Vagina (tissue), 2 donors: Measurements from ENCODE around the gene PRKAG2.

ENCODE experiments used
- POLR2A ChIP-seq, 2 donors: fragments of 450-650 bp; IDR thresholded peaks; one replicate each; pipeline ENCODE4 v1.6.1; 2017; ENCODE audit warnings: antibody characterized with exemption in 2 of 2, mild to moderate bottlenecking in 2 of 2, moderate library complexity in 2 of 2
- TF ChIP-seq, protein P1 (sequence below), 3 experiments: fragments of 450-650 bp in 2 of 3; fragments of 200-600 bp in 1 of 3; sonication (generic) in 1 of 3; IDR thresholded peaks; one replicate each; pipeline ENCODE4 v1.5.1; 2017 to 2019; ENCODE audit warnings: antibody characterized with exemption in 3 of 3, mild to moderate bottlenecking in 2 of 3, moderate library complexity in 2 of 3

DNA sequence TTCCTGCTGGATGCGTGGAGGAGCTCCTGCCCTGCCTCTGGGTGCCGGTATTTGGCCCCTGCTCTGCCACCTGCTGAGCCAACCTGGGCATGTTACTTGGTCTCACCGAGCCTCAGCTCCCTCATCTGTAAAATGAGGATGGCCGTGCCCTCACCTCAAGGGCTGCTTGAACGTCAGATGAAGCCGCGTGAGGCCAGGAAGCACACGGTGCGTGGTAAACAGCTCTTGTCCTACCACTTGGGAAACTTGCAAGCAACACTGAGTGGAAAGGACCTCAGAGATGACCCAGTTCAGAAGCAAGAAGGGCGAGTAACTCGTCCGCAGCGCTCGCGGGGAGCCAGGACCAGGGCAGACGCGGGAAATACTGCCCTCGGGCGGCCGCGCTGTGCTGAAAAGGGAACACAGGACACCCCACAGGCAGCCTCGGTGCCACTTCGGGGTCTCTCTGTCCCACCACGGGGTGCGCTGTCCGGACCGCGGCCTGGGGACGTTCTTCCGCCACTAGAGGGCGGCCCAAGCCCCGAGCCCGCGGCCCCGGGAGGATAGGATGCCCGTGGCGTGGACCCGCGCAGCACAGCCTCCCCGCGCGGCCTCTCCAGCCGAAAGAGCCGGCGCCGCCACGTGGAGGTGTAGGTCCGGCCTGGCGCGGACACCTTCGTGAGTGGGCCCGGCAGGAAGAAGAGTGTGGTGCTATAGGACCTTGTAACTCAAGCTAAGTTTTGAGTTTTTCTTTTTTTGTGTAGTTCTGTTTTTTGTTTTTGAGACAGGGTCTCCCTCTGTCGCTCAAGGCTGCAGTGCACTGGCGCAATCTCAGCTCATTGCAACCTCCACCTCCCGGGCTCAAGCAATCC, 94.1 kb downstream of the PRKAG2 start:
- TF ChIP-seq, protein P1, sequence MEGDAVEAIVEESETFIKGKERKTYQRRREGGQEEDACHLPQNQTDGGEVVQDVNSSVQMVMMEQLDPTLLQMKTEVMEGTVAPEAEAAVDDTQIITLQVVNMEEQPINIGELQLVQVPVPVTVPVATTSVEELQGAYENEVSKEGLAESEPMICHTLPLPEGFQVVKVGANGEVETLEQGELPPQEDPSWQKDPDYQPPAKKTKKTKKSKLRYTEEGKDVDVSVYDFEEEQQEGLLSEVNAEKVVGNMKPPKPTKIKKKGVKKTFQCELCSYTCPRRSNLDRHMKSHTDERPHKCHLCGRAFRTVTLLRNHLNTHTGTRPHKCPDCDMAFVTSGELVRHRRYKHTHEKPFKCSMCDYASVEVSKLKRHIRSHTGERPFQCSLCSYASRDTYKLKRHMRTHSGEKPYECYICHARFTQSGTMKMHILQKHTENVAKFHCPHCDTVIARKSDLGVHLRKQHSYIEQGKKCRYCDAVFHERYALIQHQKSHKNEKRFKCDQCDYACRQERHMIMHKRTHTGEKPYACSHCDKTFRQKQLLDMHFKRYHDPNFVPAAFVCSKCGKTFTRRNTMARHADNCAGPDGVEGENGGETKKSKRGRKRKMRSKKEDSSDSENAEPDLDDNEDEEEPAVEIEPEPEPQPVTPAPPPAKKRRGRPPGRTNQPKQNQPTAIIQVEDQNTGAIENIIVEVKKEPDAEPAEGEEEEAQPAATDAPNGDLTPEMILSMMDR (IDR thresholded peaks at IDR 0.05) = peak; percentile 60 to 93 (median 93)
- no peak for TF ChIP-seq POLR2A (IDR thresholded peaks at IDR 0.05)
